Heart right ventricle (tissue), 16 donors: Measurements from ENCODE around the gene KDM2A. TPM values are rescaled to one million over a fixed set of nuclear protein-coding genes. Genes with fewer than 3 reads are reported as not detected.

ENCODE experiments used
- ATAC-seq, 8 donors: fragments of 200-7000 bp; cut with Tn5 transposase; one replicate each; pipeline ENCODE4 v1.9.1; 2020; ENCODE audit warnings: mild to moderate bottlenecking in 8 of 8, moderate library complexity in 8 of 8, moderate number of reproducible peaks in 1 of 8
- DNase-seq, 2 donors: peaks; one replicate each; pipeline ENCODE4 v3.0.0-alpha.2; 2020
- H3K27ac ChIP-seq, 10 donors: fragments of 200-600 bp; sonication (generic) in 2 of 10; one replicate each; pipeline versions ENCODE4 v1.5.0 to v1.8.0; 2020 to 2022; ENCODE audit warnings: mild to moderate bottlenecking in 3 of 10
- H3K27me3 ChIP-seq, 7 donors: fragments of 200-600 bp; one replicate each; pipeline ENCODE4 v1.8.0; 2021 to 2022; ENCODE audit warnings: mild to moderate bottlenecking in 2 of 7
- H3K36me3 ChIP-seq, 9 donors: fragments of 200-600 bp; sonication (generic) in 1 of 9; one replicate each; pipeline versions ENCODE4 v1.5.0 to v1.8.0; 2020 to 2022; ENCODE audit warnings: mild to moderate bottlenecking in 2 of 9
- H3K4me1 ChIP-seq, 9 donors: fragments of 200-600 bp; sonication (generic) in 1 of 9; one replicate each; pipeline versions ENCODE4 v1.5.0 to v1.8.0; 2020 to 2022; ENCODE audit warnings: mild to moderate bottlenecking in 4 of 9
- H3K4me3 ChIP-seq, 10 donors: fragments of 200-600 bp; sonication (generic) in 2 of 10; one replicate each; pipeline versions ENCODE4 v1.5.0 to v1.8.0; 2020 to 2022; ENCODE audit warnings: mild to moderate bottlenecking in 7 of 10, moderate library complexity in 2 of 10
- H3K9me3 ChIP-seq, 11 donors: fragments of 200-600 bp in 10 of 11; sonication (generic) in 2 of 11; one replicate each; pipeline versions ENCODE4 v1.5.0 to v1.8.0; 2013 to 2022; ENCODE audit warnings: mild to moderate bottlenecking in 2 of 11, control low read depth in 1 of 11, moderate library complexity in 1 of 11
- CTCF ChIP-seq, 9 donors: fragments of 200-600 bp; sonication (generic) in 2 of 9; IDR thresholded peaks; one replicate each; pipeline versions ENCODE4 v1.5.0 to v1.8.0; 2021 to 2022; ENCODE audit warnings: antibody characterized with exemption in 9 of 9, mild to moderate bottlenecking in 5 of 9, moderate library complexity in 1 of 9
- WGBS, 2 donors: extraction: QIAGEN DNeasy Blood & Tissue Kit; methylation state at CpG; one replicate each; pipeline ENCODE4 v1.1.7; 2013; ENCODE audit warnings: inconsistent platforms in 1 of 2; 5-methylcytosine and 5-hydroxymethylcytosine counted together
- intact Hi-C, 10 donors: fragments of 100-400 bp; cut with DNase I; formaldehyde crosslinking; loops; one replicate each; pipeline versions ENCODE4 v1.11.1 to v1.14.2; 2022
- polyA plus RNA-seq, 2 donors: library from polyadenylated mRNA; stranded (reverse); fragments of 200-250 nt; gene quantifications; one replicate each; pipeline ENCODE4 v1.2.3, GENCODE V29; 2013
- total RNA-seq, 10 donors: library from RNA; stranded (reverse); fragmentation: NEBNext Ultra II Directional in 3 of 10; extraction: Animal tissue kit (Norgen Biotek cat#: 25700) in 3 of 10; gene quantifications; one replicate each; pipeline versions ENCODE4 v1.2.1 to v1.2.4, GENCODE V29; 2021 to 2023
- donor health status: Arrhythmogenic right ventricular cardiomyopathy.
- donor health status: ischemic (EF 13 %, LVEDD 7.1; RV severe dilation, severe dysfunction).
- donor health status: healthy with polysubstance abuse.
- donor health status: DM: no; HTN: yes; CAD: no.
- donor health status: DM: no; HTN: no; CAD: no.
- donor health status: ischemic (EF 25% LVEDD 6.9; RV normal size, moderate dysfunction).
- donor health status: ischemic (EF 25% LVEDD 5.7; RV mildly dilated, moderate dysfunction).
- donor health status: healthy.
- donor health status: DM: yes; HTN: yes; CAD: no.
- donor health status: Ischemic cardiomyopathy.
- donor health status: ischemic (EF 35%, LVEDD 5.7; RV mildly dilated, moderate dysfunction).
- donor health status: nonischemic (EF 11% LVEDD 7.7; RV severe dilation, severe dysfunction).
- donor health status: DM: yes; HTN: yes; CAD: no.
- donor health status: PGD.
- donor health status: ischemic (EF 29% LVEDD 5.4; RV normal size, mild dysfunction).
- donor health status: nonischemic (EF 23%, LVEDD 6.1; RV moderate dilation, normal function).

The KDM2A gene
- total and polyA plus RNA-seq, 12 donors = 16.5 to 45.7 (median 37.1) TPM

DNA sequence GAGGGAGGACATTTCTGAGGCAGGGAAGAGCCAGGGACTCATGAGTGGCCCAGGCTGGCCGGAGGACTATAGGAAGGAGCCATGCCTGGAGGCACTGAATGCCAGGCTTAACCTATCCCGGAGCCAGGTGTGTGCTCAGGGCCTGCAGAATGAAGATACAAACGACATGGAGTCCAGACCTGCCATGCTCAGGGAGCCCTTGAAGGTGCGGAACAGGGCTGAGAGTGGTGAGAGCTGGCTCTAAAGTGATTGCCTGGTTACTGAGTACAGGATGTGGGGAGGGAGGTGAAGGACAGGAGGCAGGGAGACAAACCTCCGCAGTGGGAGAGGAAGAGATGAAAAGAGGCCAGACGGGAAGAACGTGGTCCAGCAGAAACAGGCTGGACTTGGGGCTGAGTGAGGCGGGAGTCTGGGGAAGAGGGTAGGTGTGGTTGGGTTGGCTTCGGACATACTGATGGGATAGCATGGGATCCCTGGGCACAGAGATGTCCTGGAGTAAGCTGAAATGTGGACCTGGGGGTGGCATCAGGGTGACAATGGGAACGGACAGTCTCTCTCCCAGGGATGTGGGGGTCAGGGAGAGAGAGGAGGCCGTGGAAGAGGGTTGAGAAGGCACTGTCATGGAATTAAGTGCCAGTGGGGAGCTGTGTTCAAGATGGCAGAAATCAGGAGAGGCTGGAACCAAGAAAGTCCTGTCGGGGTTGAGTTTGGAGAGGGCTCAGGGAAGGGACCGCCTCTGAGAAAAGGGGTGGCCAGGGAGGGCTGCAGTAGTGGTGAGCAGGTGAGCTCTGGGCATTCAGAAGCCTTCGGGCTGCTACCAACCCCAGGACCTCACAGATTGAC is 168.5 kb downstream of the KDM2A start:
- Histone ChIP-seq H3K4me3 (peak overlapping the region in 9 of 10 donors; percentile 56 to 99 (median 82)), H3K4me1 (peaks cover 7 to 90% (median 33%) of the 10 kb centered on the region in 9 donors), H3K27ac (peak overlapping the region; percentile 76 to 98 (median 96)), H3K9me3 (no peaks in the 10 kb centered on the region), H3K27me3 (no peaks in the 10 kb centered on the region), H3K36me3 (peaks cover 6 to 74% (median 35%) of the 10 kb centered on the region in 9 donors)
- 73 to 75% methylated on average over 14 of the region's 14 CpGs for WGBS, 2 donors
- no peak for TF ChIP-seq CTCF (IDR thresholded peaks at IDR 0.05)
- ATAC-seq (peak in 2 of 8 donors; percentile 0 to 2), DNase-seq (no peak)
- intact Hi-C loops = loop anchor here in 4 of 10 donors (2.0 kb wide), 3 partner anchors 15 to 29 kb away; no protein-coding TSS in a partner anchor

- 36% methylated on average over 4 of the region's 4 CpGs for WGBS, 2 donors
- Histone ChIP-seq H3K27me3 (no peaks in the 10 kb centered on the region), H3K4me1 (peaks cover 7 to 90% (median 37%) of the 10 kb centered on the region in 9 donors), H3K4me3 (peak overlapping the region; percentile 56 to 99 (median 78)), H3K27ac (peak overlapping the region; percentile 76 to 98 (median 96)), H3K36me3 (peaks cover under 1 to 74% (median 33%) of the 10 kb centered on the region in 9 donors), H3K9me3 (no peaks in the 10 kb centered on the region)
- intact Hi-C loops = loop anchor here in 4 of 10 donors (2.0 kb wide), 3 partner anchors 15 to 29 kb away; no protein-coding TSS in a partner anchor
- no peak for ATAC-seq
- no peak for TF ChIP-seq CTCF (IDR thresholded peaks at IDR 0.05)
- no peak for DNase-seq
Measured at GRCh38 chr11:67288198-67288451, 169.1 kb downstream of the KDM2A start.

GRCh38 chr11:67288452-67289225 is 169.6 kb downstream of the KDM2A start:
- peak; percentile 26 to 72 (median 53) for TF ChIP-seq CTCF (IDR thresholded peaks at IDR 0.05)
- Histone ChIP-seq H3K36me3 (peaks cover 0 to 74% (median 29%) of the 10 kb centered on the region in 9 donors), H3K4me3 (peak overlapping the region; percentile 56 to 99 (median 78)), H3K4me1 (peaks cover 7 to 91% (median 40%) of the 10 kb centered on the region in 9 donors), H3K9me3 (no peaks in the 10 kb centered on the region), H3K27ac (peak overlapping the region; percentile 76 to 98 (median 96)), H3K27me3 (no peaks in the 10 kb centered on the region)
- ATAC-seq (peak; percentile 82 to 90 (median 86)), DNase-seq (peak; percentile 88 to 90)
- 0% methylated on average over 76 to 87 of the region's 87 CpGs for WGBS, 2 donors
- intact Hi-C loops = loop anchor here in 4 of 10 donors (2.0 kb wide), 3 partner anchors 16 to 28 kb away; no protein-coding TSS in a partner anchor

- peak within 1 kb of the TSS; percentile 56 to 99 (median 78) for H3K4me3 ChIP-seq
- no peaks in the 10 kb centered on the region for H3K27me3 ChIP-seq
- ATAC-seq (peak in 5 of 8 donors; percentile 7 to 81 (median 25)), DNase-seq (no peak)
- TF ChIP-seq CTCF (IDR thresholded peaks at IDR 0.05) = no peak
- 0% methylated on average over 5 to 44 of the region's 56 CpGs for WGBS, 2 donors
- H3K36me3 ChIP-seq = peaks cover 0 to 74% (median 23%) of the 10 kb centered on the region in 9 donors
- H3K27ac ChIP-seq = peak within 1 kb of the TSS; percentile 76 to 98 (median 96)
- peaks cover 7 to 89% (median 40%) of the 10 kb centered on the region in 9 donors for H3K4me1 ChIP-seq
- no peaks in the 10 kb centered on the region for H3K9me3 ChIP-seq
- intact Hi-C loops = loop anchor here in 4 of 10 donors (2.0 kb wide), 3 partner anchors 16 to 28 kb away; no protein-coding TSS in a partner anchor
Measured at GRCh38 chr11:67289226-67289650, 170.2 kb downstream of the KDM2A start, which contains the start of gene ANKRD13D. TSS of gene ANKRD13D (plus strand) at chr11:67289303. CDS start at chr11:67289461, 158 bp downstream.
